Upper lobe of left lung (tissue), 4 donors: ENCODE measurements around the gene ALDH3A2.

Experiments used
- CTCF ChIP-seq, 6 experiments: fragments of 450-650 bp in 4 of 6; fragments of 200-600 bp in 2 of 6; sonication (generic) in 2 of 6; IDR thresholded peaks; one replicate each; pipeline ENCODE4 v1.5.1; 2016 to 2019; ENCODE audit warnings: antibody characterized with exemption in 6 of 6
- EP300 ChIP-seq, 4 donors: sonication (generic); formaldehyde crosslinking; IDR thresholded peaks; one replicate each; pipeline ENCODE4 v1.5.1; 2017; ENCODE audit warnings: antibody characterized with exemption in 4 of 4, control low read depth in 2 of 4
- POLR2A ChIP-seq, 4 donors: fragments of 450-650 bp; IDR thresholded peaks; one replicate each; pipeline ENCODE4 v1.5.1; 2016 to 2017; ENCODE audit warnings: antibody characterized with exemption in 4 of 4, mild to moderate bottlenecking in 2 of 4
- POLR2AphosphoS5 ChIP-seq, 2 donors: sonication (generic); formaldehyde crosslinking; IDR thresholded peaks; one replicate each; pipeline ENCODE4 v1.5.1; 2017; ENCODE audit warnings: antibody characterized with exemption in 2 of 2

DNA sequence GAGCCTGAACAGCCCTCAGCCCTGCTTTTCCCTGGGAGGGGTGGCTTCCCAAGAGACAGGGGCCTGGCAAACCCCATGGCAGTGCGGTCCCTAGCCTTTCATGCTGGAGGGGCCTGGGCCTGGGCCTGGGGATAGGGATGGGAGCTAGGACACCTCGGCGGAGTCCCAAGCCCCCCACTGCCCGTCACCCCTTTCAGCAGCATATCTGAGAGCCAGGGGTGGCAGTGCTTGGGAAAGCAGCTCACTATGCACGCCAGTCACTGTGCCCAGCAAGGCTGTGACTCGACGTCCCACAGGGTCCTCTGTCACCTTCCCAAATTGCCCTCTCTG, 68.4 kb downstream of the ALDH3A2 start:
- TF ChIP-seq POLR2A (IDR thresholded peaks at IDR 0.05) (no peak), CTCF (IDR thresholded peaks at IDR 0.05) (no peak), POLR2AphosphoS5 (IDR thresholded peaks at IDR 0.05) (no peak), EP300 (IDR thresholded peaks at IDR 0.05) (no peak)
